Tibial artery (tissue), 4 donors: ENCODE data around the gene PER3.
A peak's percentile ranks its signal among the peaks of the same experiment; 100 is the strongest.

Experiments
- DNase-seq, 2 donors: peaks; one replicate each; pipeline ENCODE4 v3.0.0-alpha.2; 2019
- H3K27ac ChIP-seq, 2 donors: fragments of 200-600 bp; sonication (generic) in 1 of 2; 1 replicate in 1 of 2; 2 replicates in 1 of 2; pipeline ENCODE4 v1.5.1; 2018 to 2019; ENCODE audit warnings: mild to moderate bottlenecking in 1 of 2
- H3K27me3 ChIP-seq, 2 donors: fragments of 200-600 bp; sonication (generic) in 1 of 2; one replicate each; pipeline versions ENCODE4 v1.5.1 to v1.6.0; 2016 to 2019
- H3K36me3 ChIP-seq, 3 donors: fragments of 200-600 bp; sonication (generic) in 2 of 3; one replicate each; pipeline ENCODE4 v1.5.1; 2016 to 2019; ENCODE audit warnings: mild to moderate bottlenecking in 2 of 3
- H3K4me1 ChIP-seq, 4 donors: fragments of 200-600 bp; sonication (generic) in 2 of 4; 1 replicate in 3 of 4; 2 replicates in 1 of 4; pipeline ENCODE4 v1.5.1; 2016 to 2019
- H3K4me3 ChIP-seq, 2 donors: fragments of 200-600 bp; sonication (generic) in 1 of 2; 1 replicate in 1 of 2; 2 replicates in 1 of 2; pipeline ENCODE4 v1.5.1; 2018 to 2019; ENCODE audit warnings: mild to moderate bottlenecking in 2 of 2
- H3K9me3 ChIP-seq, 3 donors: fragments of 200-600 bp; sonication (generic) in 1 of 3; one replicate each; pipeline ENCODE4 v1.5.1; 2016 to 2019
- intact Hi-C: fragments of 100-400 bp; cut with DNase I; formaldehyde crosslinking; loops from one replicate; pipeline ENCODE4 v1.15.0; 2023; ENCODE audit warnings: low total_unique reads
- TF ChIP-seq, protein P1 (sequence below), 2 experiments: fragments of 200-600 bp in 1 of 2; fragments of 450-650 bp in 1 of 2; IDR thresholded peaks; one replicate each; pipeline ENCODE4 v1.5.1; 2017 to 2019; ENCODE audit warnings: antibody characterized with exemption in 2 of 2, mild to moderate bottlenecking in 1 of 2, moderate library complexity in 1 of 2

PER3 gene

DNA sequence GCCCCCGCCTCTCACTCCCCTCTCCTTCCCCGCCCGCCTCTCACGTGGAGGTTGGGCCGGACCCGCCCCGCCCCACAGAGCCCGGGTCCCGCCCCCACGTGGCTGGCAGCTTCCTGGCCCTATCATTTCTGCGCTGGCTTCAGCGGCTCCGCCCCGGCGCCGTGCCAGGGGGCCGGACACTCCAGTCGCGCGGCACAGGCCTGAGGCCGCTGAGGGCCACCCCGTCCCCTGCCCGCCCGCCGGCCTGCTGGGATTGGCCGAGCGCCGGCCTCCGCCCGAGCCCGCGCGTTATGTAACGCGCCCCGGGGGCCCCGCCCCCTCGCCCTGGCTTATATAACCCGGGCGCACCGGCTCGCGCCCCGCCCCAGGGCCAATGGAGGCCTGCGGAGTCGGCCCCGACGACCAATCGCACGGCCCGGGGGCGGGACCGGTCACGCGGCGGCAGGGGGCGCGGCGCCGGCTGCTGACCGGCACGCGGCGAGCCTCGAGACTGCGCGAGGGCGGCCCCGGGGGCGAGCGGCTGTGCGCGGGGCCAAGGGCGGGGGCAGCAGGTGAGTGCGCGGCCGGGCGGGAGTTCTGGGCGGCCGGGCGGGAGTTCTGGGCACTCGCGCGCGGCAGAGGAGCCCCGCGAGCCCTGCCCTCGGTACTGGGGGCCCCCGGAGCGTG is at the start of gene PER3:
Gene PER3, plus strand, starts transcription at position 466 of the 666 bp plus-strand sequence. CDS start 587 bp downstream, outside the sequence.
- Histone ChIP-seq H3K27me3 (no peaks in the 10 kb centered on the region), H3K36me3 (peaks cover 28 to 53% (median 30%) of the 10 kb centered on the region in 3 donors), H3K4me3 (peak within 1 kb of the TSS; percentile 79 to 88), H3K27ac (peak within 1 kb of the TSS; percentile 95 to 97), H3K4me1 (peaks cover 0 to 44% (median 24%) of the 10 kb centered on the region in 4 donors), H3K9me3 (no peaks in the 10 kb centered on the region)
- DNase-seq: peak; percentile 96 to 99
- TF ChIP-seq, protein P1, sequence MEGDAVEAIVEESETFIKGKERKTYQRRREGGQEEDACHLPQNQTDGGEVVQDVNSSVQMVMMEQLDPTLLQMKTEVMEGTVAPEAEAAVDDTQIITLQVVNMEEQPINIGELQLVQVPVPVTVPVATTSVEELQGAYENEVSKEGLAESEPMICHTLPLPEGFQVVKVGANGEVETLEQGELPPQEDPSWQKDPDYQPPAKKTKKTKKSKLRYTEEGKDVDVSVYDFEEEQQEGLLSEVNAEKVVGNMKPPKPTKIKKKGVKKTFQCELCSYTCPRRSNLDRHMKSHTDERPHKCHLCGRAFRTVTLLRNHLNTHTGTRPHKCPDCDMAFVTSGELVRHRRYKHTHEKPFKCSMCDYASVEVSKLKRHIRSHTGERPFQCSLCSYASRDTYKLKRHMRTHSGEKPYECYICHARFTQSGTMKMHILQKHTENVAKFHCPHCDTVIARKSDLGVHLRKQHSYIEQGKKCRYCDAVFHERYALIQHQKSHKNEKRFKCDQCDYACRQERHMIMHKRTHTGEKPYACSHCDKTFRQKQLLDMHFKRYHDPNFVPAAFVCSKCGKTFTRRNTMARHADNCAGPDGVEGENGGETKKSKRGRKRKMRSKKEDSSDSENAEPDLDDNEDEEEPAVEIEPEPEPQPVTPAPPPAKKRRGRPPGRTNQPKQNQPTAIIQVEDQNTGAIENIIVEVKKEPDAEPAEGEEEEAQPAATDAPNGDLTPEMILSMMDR (IDR thresholded peaks at IDR 0.05): no peak
- intact Hi-C loops: loop anchor here (2.0 kb wide), 1 partner anchor 13 kb away; the partner anchor contains the start of gene VAMP3

DNA sequence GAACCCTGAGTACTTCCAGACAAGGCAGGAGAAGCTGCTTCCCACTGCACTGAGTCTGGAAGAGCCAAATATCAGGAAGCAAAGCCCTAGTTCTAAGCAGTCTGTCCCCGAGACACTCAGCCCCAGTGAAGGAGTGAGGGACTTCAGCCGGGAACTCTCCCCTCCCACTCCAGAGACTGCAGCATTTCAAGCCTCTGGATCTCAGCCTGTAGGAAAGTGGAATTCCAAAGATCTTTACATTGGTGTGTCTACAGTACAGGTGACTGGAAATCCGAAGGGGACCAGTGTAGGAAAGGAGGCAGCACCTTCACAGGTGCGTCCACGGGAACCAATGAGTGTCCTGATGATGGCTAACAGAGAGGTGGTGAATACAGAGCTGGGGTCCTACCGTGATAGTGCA is 46.0 kb upstream of the PER3 start:
- intact Hi-C loops: no loop called here
- Histone ChIP-seq H3K27ac (no peak overlapping the region), H3K36me3 (peaks cover 0 to 26% (median 7%) of the 10 kb centered on the region in 3 donors), H3K4me3 (no peak overlapping the region), H3K9me3 (no peaks in the 10 kb centered on the region), H3K4me1 (no peaks in the 10 kb centered on the region), H3K27me3 (no peaks in the 10 kb centered on the region)
- TF ChIP-seq, protein P1 (IDR thresholded peaks at IDR 0.05): no peak
- DNase-seq: no peak

DNA sequence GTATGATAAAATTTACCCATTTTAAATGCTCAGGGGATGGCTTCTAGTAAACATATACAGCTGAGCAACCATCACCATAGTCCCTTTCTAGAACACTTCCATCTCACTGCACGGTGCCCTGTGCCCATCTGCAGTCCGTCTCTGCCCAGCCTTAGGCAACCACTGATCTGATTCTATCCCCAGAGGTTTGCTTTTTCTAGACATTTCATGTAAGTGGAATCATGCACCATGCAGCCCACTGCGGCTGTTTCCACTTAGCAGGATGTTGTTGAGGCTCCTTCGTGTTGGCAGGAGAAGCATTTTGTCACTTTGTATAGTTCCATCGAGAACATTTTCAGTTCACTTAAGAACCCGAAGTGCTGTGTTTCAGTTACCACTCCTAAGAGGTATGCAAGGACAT is 40.7 kb upstream of the PER3 start:
- no peak overlapping the region for H3K27ac ChIP-seq
- no peaks in the 10 kb centered on the region for H3K4me1 ChIP-seq
- DNase-seq: no peak
- peaks cover 0 to 8% (median 7%) of the 10 kb centered on the region in 3 donors for H3K36me3 ChIP-seq
- no peaks in the 10 kb centered on the region for H3K27me3 ChIP-seq
- intact Hi-C loops: no loop called here
- no peak overlapping the region for H3K4me3 ChIP-seq
- TF ChIP-seq, protein P1 (IDR thresholded peaks at IDR 0.05): no peak
- H3K9me3 ChIP-seq: no peaks in the 10 kb centered on the region

- DNase-seq: no peak
- intact Hi-C loops: no loop called here
- no peak overlapping the region for H3K27ac ChIP-seq
- TF ChIP-seq, protein P1 (IDR thresholded peaks at IDR 0.05): no peak
- H3K27me3 ChIP-seq: no peaks in the 10 kb centered on the region
- no peaks in the 10 kb centered on the region for H3K9me3 ChIP-seq
- H3K36me3 ChIP-seq: peaks cover 0 to 7% (median 4%) of the 10 kb centered on the region in 3 donors
- no peak overlapping the region for H3K4me3 ChIP-seq
- H3K4me1 ChIP-seq: no peaks in the 10 kb centered on the region
Observed at GRCh38 chr1:7744882-7745281, 39.2 kb upstream of the PER3 start.

DNA sequence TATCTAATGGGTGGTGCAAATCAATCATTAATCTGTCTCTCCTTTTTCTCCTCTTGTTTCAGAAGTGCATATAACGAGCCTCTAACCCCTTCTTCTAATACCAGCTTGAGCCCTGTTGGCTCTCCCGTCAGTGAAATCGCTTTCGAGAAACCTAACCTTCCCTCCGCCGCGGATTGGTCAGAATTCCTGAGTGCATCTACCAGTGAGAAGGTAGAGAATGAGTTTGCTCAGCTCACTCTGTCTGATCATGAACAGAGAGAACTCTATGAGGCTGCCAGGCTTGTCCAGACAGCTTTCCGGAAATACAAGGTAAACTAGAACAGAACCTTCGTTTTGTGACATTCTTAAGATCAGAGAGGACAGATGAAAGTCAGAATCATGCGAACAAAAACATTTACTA is 38.3 kb upstream of the PER3 start:
- Histone ChIP-seq H3K4me3 (no peak overlapping the region), H3K36me3 (peaks cover 0 to 7% (median 4%) of the 10 kb centered on the region in 3 donors), H3K4me1 (no peaks in the 10 kb centered on the region), H3K9me3 (no peaks in the 10 kb centered on the region), H3K27me3 (no peaks in the 10 kb centered on the region), H3K27ac (no peak overlapping the region)
- intact Hi-C loops: no loop called here
- DNase-seq: no peak
- TF ChIP-seq, protein P1 (IDR thresholded peaks at IDR 0.05): no peak
